B cell (primary cell): Measurements from ENCODE around the gene NRROS.

ENCODE experiments used
- CTCF ChIP-seq: fragments of 200-600 bp; IDR thresholded peaks from one replicate; pipeline ENCODE4 v1.8.0; 2022; ENCODE audit warnings: antibody characterized with exemption, mild to moderate bottlenecking
- EZH2 ChIP-seq: IDR thresholded peaks from 2 replicates; pipeline ENCODE4 v1.6.1; 2012; ENCODE audit warnings: borderline replicate concordance, low read depth, mild to moderate bottlenecking, moderate library complexity, low read length; ENCODE audit not compliant: insufficient read depth, poor library complexity, severe bottlenecking

- TF ChIP-seq CTCF: no peak
- TF ChIP-seq EZH2: no peak
These were observed 14.6 kb upstream of the NRROS start for GRCh38 chr3:196624907-196625306.
